Thyroid gland (tissue), 4 donors: ENCODE data around the gene ADAM30.

Experiments used
- POLR2A ChIP-seq, 2 donors: fragments of 450-650 bp; IDR thresholded peaks; one replicate each; pipeline ENCODE4 v1.6.1; 2017; ENCODE audit warnings: antibody characterized with exemption in 2 of 2, mild to moderate bottlenecking in 2 of 2, moderate library complexity in 1 of 2
- TF ChIP-seq, protein P1 (sequence below), 6 experiments: fragments of 200-600 bp in 3 of 6; fragments of 450-650 bp in 3 of 6; sonication (generic) in 3 of 6; IDR thresholded peaks; one replicate each; pipeline ENCODE4 v1.5.1; 2016 to 2019; ENCODE audit warnings: antibody characterized with exemption in 6 of 6, mild to moderate bottlenecking in 2 of 6, inconsistent platforms in 1 of 6, moderate library complexity in 1 of 6

DNA sequence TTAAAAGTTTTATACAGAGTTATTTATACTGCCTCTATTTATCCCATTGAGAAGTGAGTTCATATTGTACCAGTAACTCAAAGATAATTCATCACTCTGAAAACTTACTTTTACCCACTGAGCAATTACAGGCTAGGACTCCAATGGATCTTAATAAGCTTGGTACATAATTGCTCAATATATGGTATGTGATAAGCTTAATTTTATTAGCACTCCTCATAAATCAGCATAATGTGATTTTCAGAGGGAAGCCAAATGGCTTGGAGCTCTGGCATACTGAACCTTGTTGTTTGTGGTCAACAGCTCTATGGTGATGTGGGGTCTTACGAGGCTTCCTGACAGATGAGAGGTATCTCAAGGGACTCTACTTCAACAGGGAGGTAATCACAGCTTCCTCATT lies 26.3 kb downstream of the ADAM30 start:
- TF ChIP-seq, protein P1, sequence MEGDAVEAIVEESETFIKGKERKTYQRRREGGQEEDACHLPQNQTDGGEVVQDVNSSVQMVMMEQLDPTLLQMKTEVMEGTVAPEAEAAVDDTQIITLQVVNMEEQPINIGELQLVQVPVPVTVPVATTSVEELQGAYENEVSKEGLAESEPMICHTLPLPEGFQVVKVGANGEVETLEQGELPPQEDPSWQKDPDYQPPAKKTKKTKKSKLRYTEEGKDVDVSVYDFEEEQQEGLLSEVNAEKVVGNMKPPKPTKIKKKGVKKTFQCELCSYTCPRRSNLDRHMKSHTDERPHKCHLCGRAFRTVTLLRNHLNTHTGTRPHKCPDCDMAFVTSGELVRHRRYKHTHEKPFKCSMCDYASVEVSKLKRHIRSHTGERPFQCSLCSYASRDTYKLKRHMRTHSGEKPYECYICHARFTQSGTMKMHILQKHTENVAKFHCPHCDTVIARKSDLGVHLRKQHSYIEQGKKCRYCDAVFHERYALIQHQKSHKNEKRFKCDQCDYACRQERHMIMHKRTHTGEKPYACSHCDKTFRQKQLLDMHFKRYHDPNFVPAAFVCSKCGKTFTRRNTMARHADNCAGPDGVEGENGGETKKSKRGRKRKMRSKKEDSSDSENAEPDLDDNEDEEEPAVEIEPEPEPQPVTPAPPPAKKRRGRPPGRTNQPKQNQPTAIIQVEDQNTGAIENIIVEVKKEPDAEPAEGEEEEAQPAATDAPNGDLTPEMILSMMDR (IDR thresholded peaks at IDR 0.05), result no peak
- no peak for TF ChIP-seq POLR2A (IDR thresholded peaks at IDR 0.05)
